ENCODE measurements around the gene EPAS1. TPM values are rescaled to one million over a fixed set of nuclear protein-coding genes. Genes with fewer than 3 reads are reported as not detected.

The EPAS1 gene
- polyA plus RNA-seq, 4 donors, result 39.2 to 62.4 (median 43.0) TPM

DNA sequence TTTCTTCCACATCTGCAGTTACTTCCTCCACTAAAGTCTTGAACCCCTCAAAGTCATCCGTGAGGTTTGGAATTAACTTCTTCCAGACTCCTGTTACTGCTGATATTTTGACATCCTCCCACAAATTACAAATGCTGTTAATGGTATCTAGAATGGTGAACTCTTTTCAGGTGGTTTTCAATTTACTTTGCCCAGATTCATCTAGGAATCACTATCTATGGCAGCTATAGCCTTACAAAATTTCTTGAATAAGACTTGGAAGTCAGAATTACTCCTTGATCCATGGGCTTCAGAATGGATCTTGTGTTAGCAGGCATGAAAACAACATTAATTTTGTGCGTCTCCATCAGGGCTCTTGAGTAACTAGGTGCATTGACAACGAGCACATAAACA, 19.9 kb downstream of the EPAS1 start:
- DNase-seq (ENCODE audit: low read depth in 4 of 4, low spot score in 2 of 4), result no peak

DNA sequence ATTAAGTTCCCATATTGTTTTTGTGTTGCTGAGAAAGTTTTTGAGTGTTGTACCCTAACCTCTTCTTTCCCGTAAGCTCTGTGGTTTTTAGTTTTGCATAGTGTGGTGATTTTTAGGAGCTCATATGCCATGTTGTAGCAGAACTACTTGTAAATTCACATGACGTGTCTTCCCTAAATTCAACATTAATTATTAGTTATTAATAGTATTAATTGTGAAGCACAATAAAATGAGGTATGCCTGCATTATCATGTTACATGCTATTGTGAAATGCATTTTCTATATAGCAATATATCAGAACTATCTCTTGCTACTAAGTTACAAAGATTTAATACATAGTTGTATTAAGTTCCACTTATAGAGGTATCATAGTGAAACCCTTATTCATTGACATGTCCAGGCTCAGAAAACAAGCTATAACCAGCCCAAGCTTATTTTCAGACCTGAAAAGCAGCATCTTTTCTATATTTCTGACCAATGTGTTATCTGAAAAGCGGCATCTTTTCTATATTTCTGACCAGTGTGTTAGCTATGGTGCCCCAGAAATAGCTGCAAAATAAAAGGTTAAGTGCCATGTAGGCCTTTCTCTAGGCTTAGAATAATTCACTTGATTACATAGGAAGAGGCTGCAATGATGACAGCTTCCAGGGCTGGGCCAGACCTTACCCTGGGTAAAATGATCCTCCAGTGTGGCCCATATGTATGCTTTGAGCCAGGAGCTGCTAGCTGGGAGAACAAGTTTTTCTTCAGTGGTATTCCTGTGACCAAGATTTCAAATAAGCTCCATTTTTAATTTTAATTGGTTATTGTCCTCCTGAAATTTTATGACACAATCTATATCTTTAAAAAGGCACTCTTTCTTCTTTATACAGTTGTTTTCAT, 21.6 kb downstream of the EPAS1 start:
- no peak for DNase-seq (ENCODE audit: low read depth in 4 of 4, low spot score in 2 of 4)

DNA sequence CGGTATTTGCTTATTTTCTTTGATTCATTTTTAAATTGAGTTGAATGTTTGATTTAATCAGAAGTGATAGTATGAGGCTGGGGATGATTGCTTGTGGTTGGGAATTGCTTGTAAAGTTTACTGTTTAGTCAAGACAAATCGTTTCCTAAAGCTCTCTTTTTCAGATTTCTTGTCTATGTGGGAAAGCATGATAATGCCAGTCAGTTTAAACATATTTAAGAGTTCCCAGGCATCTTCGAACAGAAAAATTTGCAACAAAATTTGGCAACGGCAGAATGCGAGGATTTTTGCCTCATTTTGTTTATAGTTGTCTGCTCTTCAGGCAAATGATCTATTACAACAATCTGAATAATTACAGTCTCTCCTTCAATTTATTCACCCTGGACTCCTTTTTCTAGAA, 22.5 kb downstream of the EPAS1 start:
- DNase-seq (ENCODE audit: low read depth in 4 of 4, low spot score in 2 of 4), result no peak

DNA sequence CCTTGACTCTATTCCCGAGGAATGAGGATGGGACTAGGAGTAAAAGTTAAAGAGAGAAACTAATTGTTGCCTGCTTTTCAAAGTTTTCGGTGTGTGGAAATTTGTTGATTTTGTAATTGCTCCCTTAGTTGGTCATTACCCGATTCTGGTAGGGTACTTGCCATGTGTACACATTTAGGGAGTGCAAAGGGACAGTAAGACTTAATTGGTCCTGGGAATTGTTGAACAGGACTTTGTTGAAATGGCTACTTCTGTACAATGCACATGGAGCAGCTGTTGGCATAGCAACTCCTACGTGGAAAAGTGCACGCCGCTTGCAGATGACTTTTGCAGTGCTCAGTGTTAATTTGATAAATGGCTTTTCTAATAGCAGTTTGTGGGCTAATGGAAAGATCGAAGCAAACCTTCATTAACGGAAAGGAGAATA, 22.9 kb downstream of the EPAS1 start:
- no peak for DNase-seq (ENCODE audit: low read depth in 4 of 4, low spot score in 2 of 4)

DNA sequence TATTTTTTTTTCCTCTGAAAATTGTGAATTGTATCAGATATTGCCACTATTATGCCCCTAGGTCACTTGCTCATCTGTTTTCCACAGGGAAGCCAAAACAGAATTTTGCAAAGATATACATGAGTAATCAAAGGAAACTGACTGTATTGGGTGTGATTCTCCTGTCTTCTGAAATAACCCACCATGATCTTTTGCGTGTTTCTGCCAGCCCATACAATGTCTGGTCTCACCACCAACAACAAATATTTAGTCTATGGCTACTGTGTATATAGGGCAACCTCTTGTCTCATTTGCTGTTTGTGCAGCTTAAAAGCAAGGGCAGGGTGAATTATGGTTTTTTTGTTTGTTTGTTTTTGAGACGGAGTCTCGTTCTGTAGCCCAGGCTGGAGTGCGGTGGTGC, 26.5 kb downstream of the EPAS1 start:
- no peak for DNase-seq (ENCODE audit: low read depth in 4 of 4, low spot score in 2 of 4)

DNA sequence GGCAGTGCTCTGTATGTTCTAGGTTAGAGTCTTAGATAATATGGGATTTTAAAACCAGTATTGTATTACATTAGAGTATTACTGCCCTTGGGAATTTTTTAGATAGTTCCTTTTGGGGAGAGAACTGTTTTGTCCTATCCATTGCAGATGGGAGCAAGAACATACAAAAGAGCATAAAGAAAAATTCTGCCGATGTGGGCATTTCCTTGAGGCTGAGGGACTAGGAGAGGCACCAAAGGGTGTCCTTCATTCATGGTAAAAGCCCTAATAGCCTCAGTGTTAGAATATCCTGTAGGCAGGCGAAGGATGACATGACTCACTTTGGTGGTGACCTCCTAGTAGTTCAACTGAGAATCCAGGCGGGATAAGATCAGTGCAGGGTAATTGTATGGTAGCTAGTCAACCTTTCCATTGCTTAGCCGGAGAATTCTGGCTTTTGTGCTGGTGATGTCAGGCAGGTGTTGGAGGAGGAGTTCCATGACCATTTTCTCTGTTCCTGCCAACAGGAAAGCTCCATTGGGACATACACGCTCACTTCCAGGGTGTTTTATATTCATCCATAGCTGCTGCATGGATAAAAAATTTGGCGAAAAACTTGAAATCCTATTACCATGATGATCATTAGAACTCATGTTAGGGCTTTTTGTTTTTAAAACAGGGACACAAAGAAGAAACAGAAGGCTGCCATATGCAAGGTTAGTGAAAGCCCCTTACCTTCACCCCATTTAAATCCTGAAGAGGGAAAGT, 28.1 kb downstream of the EPAS1 start:
- no peak for DNase-seq (ENCODE audit: low read depth in 4 of 4, low spot score in 2 of 4)

DNA sequence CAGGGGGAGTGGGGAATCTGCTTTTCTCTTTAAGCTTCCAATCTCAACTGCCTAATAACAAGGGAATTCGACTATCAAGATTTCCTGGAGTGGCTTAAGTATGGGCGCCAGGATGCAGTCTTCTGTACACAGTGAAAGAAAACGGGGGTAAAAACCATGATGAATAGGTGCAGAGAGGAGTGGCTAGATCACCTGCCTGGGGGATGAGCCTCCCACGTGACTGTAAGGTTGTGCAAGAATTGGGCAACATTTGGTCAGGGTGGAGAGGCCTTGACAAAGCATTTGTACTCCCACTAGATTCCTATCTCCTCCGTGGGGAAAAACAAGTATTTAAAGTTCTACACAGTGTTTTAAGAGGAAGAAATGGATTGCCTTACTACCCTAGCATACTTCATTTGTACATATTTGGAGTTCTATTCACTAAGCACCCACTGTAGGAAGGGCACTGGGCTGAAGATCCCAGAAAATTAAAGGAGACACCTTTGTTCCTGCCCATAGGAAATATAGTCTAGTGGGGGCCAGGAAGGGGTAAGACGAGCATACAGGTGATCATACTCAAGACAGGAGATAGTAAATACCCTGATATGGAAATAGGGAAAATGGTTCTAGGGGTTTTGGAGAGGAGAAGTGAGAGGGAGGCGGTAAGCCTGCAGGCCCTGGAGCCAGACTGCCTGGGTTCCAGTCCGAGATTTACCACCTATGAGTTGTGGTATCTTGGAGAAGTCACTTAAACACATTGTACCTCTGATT, 29.2 kb downstream of the EPAS1 start:
- DNase-seq (ENCODE audit: low read depth in 4 of 4, low spot score in 2 of 4), result no peak

DNA sequence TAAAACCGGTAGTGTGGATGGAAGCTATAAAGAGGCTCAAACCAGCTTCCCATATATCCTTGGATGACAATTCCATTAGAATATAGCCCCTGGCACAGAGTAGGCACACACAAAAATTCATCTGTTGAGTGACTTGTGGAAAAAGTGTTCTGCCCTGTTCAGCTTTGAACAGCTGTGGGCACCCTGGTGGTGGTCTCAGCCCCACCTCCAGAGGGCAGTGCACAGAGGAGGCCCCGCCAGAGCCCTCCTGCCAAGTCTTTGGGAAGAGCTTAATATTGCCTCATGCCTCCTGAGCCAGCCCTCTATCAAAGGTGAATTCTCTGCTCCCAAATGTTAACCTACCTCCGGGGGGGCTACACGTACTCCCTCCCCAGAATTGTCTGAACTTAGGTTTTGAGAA, 30.4 kb downstream of the EPAS1 start:
- DNase-seq (ENCODE audit: low read depth in 4 of 4, low spot score in 2 of 4), result no peak

DNA sequence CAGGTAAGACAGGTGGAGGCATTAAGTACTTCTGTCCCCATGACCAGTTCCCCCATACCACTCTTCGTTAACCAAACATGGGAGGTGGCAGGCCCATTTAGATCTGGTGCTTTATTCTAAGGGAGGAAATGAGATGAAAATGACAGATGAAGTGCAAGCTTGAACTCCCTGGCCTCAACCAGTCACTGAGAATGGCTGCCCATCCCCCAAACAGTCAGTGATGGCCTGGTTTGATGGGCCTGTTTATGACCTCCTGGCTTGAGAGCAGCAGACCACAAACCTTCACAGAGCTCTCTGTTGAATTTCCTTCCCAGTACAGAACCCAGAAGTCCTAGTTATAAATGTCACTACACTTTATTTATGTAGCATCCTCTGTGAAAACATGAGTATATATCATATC, 31.1 kb downstream of the EPAS1 start:
- no peak for DNase-seq (ENCODE audit: low read depth in 4 of 4, low spot score in 2 of 4)

DNA sequence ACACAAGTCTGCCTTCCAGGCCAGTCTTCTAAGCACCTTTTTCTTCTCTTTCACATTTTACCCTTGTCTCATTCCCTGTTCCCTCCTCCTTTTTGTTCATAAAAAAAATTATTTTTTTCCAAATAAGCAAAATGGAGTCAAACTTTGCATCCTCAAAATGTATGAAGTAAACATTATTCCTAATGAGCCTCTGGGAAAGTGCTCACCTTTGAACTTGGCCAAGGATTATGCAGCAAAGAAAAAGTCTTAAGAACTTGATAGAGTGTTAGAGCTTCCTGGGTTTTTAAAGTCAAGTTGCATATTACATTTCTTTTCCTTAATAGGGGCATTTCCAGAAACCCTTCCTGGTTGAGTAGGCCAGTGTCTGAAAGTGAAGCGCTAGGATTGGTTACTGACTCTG, 31.6 kb downstream of the EPAS1 start:
- DNase-seq (ENCODE audit: low read depth in 4 of 4, low spot score in 2 of 4), result no peak

DNA sequence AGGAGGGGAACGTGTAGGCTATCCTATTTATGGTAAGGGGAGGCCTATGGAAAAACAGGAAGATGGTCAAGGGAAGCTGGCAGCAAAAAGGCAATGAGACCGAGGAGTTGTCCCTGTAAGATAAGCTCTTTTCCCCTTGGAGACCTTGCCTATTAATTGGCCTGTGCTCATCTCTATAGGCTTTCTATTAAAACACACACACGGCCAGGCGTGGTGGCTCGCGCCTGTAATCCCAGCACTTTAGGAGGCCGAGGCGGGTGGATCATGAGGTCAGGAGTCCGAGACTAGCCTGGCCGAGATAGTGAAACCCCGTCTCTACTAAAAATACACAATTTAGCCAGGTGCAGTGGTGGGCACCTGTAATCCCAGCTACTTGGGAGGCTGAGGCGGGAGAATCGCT, 32.1 kb downstream of the EPAS1 start:
- DNase-seq (ENCODE audit: low read depth in 4 of 4, low spot score in 2 of 4), result no peak

DNA sequence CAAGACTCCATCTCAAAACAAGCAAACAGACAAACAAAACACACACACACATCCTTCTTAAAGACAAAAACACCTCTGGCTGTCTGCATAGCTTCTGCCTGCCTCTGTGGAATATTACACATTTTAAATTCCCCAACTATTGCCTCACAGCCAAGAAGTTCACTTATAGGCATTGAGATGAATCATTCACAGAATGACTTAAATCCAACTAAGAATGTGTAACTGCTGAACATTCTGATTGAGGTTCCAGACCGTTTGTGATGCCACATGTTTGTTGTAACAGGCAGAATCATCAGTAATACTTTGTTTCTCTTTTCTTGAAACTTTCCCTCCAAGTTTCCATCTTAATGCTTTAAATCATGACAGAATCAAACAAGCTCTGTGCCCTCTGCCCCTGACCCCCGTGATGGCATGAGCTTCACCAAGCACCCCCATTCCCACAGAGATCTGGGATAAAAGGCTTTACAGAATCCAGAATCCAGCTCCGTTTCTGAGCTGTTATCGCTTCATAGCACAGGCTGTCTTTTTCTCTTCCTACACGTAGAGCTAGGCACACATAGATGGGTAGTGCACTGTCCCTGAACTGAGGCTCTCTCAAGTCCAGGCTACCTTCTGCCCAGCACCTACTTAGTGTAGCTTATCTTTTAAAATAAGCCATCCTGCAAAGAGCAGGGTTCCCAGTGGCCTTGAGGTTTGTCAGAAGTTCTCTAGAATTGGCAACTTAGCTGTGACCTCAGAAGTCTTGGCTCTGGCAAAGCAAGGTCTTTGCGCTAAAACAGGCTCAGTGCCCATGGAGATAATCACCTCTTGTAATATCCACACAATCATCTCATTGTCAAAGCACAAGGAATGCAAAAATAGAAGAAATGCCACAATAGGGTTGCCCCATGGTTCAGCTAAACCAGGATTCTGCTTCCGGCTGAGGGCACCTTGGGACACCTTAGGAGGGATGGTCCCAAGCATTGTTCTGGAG, 32.9 kb downstream of the EPAS1 start:
- no peak for DNase-seq (ENCODE audit: low read depth in 4 of 4, low spot score in 2 of 4)

DNA sequence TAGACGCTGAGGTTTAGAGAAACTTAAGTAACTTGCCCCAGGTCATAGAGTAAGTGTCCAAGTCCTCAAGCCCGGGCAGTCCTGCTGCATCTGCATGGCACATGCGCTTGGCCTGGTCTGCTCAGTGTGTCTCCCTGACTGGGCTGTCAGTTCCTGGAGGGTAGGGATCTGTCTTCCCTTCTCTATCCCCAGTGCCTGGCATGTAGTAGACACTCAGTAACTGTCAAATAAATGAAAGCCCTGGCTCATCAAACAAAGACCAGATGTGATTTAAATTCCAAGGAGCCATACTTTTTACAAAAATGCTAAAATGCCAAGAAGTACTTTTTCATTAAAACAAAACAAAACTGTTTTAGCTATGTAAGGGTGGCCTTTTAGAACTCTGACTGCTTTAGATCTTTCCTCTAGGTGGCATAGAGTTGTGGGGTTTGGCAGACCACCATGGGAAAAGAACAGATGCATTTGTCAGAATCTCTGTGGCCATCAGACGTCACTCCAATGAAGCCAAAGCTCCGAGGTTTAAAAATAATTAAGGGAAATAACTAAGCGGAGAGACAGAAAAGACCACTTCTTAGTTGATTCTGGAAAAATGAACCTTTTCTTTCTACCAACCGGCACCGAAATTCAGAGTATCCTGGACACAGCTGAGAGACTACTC, 34.0 kb downstream of the EPAS1 start:
- no peak for DNase-seq (ENCODE audit: low read depth in 4 of 4, low spot score in 2 of 4)

DNA sequence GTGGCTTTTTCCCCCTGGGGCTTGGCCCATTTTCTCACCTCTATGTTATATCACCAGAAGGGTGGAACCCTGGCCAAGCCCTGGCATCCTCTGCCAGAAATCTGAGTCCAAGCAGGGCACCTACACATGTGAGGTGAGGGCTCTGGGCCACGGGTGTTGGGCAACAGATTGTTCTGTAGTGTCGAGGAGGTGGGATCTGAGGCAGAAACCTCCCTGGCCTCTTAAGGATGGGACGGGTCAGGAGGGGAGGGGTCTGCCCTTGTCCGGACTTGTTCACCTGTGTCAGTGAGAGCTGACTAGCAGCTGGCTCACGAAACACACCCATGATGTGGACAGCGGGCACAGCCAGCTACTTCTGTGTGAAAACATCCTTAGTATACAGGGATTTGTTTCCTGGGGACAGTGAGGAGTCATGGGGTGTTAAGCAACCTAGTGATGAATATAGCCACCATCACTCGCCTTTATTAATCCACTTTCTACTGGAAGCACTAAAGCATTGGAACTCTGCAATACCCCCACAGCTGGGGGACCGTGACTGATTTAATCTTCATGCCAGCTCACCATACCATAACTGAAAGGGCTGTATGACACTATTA, 35.6 kb downstream of the EPAS1 start:
- no peak for DNase-seq (ENCODE audit: low read depth in 4 of 4, low spot score in 2 of 4)

DNA sequence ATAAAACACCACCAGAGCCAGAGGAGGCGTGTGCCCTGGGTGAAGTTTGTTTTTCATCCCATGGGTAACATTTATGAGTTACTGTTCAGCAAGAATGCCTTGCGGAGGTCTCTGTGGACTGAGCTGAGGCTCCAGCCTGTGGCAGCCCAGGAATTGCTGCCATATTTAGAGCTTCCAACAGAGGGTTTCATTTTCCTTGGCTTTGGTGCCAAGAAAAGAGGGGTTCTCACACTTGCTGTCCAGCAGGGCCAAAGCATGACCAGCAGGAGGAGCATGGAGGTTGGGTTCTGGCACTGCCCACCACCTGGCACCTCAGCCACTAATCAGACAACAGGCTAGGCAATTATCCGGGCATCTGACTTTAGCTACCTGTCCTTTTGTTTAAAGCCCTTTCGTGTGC, 36.7 kb downstream of the EPAS1 start:
- DNase-seq (ENCODE audit: low read depth in 4 of 4, low spot score in 2 of 4), result no peak

DNA sequence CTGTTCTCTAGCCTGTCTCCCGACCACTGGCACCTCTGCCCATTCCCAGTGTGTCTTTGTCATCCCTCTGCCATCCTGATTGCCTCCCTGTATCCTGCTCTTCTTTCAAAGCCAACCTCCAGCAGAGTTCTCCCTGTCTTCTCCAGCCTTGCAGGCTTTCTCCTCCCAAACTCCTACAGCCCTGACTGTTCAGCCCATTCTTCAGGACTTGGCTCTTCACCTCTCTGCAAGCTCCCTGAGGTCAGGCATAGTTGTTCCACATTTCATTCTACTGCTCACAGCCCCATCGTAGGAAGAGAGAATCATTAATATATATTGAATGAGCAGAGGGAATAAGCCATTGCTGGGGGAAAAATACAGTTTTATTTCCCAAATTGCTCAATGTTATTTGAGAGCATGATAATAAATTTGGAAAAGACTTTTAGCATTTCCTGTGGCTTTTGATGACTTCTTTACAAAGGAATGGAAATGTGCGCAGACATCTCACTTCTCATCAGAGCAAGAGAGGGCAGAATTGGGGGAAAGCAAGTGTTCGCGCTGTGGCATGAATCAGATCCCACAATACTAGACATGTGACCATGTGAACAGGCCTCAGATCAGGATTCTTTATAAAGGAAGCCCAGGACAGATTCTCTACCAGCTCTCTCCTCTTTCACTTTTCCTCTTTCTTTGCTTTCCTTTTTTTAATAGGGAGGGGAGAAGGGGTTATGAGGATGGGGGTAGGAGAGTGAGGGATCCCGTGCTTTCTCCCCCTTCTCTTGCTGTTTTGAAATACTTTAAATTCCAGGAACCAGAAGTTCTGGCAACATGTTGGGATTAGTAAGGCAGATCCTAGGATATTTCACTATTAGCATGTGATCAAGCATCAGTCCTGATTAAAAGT, 37.4 kb downstream of the EPAS1 start:
- DNase-seq (ENCODE audit: low read depth in 4 of 4, low spot score in 2 of 4), result no peak

DNA sequence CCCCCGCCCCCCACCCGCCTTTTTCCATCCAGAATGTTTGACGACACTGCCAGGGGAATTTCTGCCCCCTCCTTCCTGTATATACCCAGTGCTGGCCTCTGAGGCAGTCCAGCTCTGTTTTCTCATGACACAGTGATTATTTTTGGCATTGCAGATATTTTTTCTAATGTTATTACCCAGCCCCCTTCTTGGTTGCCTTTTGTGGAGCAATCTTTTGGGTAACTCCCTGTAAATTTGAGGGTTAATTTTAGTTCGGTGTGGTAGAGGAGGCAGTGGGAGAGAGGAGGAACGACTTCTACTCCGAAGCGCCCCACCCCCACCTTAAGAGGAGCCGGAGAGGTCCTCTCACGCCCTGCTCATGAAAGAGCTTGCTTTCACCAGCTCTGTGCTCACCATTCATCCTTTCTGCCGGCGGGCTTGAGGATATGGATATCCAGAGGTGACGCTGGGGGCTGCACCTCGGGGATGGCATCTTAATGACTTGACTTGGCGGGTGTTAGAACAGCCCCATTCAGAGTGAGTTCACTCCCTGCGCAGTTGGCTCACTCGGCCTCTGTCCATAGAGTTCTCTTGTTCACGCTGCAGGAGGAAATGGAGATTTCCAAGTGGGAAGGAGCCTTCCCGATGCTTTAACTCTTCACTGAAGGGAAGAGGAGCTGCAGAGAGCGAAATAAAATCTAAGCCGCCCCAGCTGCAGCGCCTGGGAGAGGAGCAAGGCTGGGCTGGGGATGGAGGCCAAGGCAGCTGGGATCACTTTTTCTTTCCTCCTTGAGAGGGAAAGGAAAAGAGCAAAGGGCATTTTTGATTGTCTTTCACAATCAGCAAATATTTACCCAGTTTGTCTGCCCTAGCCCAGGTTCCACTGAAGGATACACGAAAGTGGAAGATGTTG, 38.4 kb downstream of the EPAS1 start:
- DNase-seq (ENCODE audit: low read depth in 4 of 4, low spot score in 2 of 4), result no peak
